ENCODE data around the gene PTK7.
"Not testable (repeated sequence)": the region's sequence is repeated elsewhere in the genome, so short reads cannot be mapped to it uniquely, and the experiment has no call there.

PTK7 gene

GRCh38 chr6:43130429-43130828 is 54.3 kb downstream of the PTK7 start:
- Histone ChIP-seq H3K4me1 (ENCODE audit: control insufficient read depth, insufficient read depth, low read length) (peaks cover 13% of the 10 kb centered on the region), H3K27ac (ENCODE audit: low read depth, low read length) (no peak overlapping the region), H3K36me3 (ENCODE audit: control insufficient read depth, insufficient read depth, low read length) (peaks cover 41% of the 10 kb centered on the region), H3K27me3 (ENCODE audit: control insufficient read depth, insufficient read depth, low read length) (no peaks in the 10 kb centered on the region), H3K9me3 (ENCODE audit: control insufficient read depth, insufficient read depth, low read depth, low read length) (no peaks in the 10 kb centered on the region), H3K9ac (ENCODE audit: low read length) (no peak overlapping the region), H3K4me3 (ENCODE audit: low read depth, low read length) (no peak overlapping the region)

GRCh38 chr6:43131379-43131778 is 55.3 kb downstream of the PTK7 start:
- H3K27ac ChIP-seq (ENCODE audit: low read depth, low read length); H3K4me1 ChIP-seq (ENCODE audit: control insufficient read depth, insufficient read depth, low read length); H3K27me3 ChIP-seq (ENCODE audit: control insufficient read depth, insufficient read depth, low read length); H3K4me3 ChIP-seq (ENCODE audit: low read depth, low read length); H3K9ac ChIP-seq (ENCODE audit: low read length); H3K9me3 ChIP-seq (ENCODE audit: control insufficient read depth, insufficient read depth, low read depth, low read length): not testable (repeated sequence)
- H3K36me3 ChIP-seq (ENCODE audit: control insufficient read depth, insufficient read depth, low read length) = peaks cover 44% of the 10 kb centered on the region

GRCh38 chr6:43138267-43138666 is 62.2 kb downstream of the PTK7 start:
- Histone ChIP-seq H3K36me3 (ENCODE audit: control insufficient read depth, insufficient read depth, low read length) (peaks cover 40% of the 10 kb centered on the region), H3K27ac (ENCODE audit: low read depth, low read length) (no peak overlapping the region), H3K27me3 (ENCODE audit: control insufficient read depth, insufficient read depth, low read length) (no peaks in the 10 kb centered on the region), H3K4me1 (ENCODE audit: control insufficient read depth, insufficient read depth, low read length) (peaks cover 6% of the 10 kb centered on the region), H3K9ac (ENCODE audit: low read length) (no peak overlapping the region), H3K4me3 (ENCODE audit: low read depth, low read length) (no peak overlapping the region), H3K9me3 (ENCODE audit: control insufficient read depth, insufficient read depth, low read depth, low read length) (no peaks in the 10 kb centered on the region)

GRCh38 chr6:43139973-43140372 is 63.9 kb downstream of the PTK7 start:
- H3K27me3 ChIP-seq (ENCODE audit: control insufficient read depth, insufficient read depth, low read length); H3K27ac ChIP-seq (ENCODE audit: low read depth, low read length); H3K4me1 ChIP-seq (ENCODE audit: control insufficient read depth, insufficient read depth, low read length); H3K9ac ChIP-seq (ENCODE audit: low read length); H3K4me3 ChIP-seq (ENCODE audit: low read depth, low read length); H3K9me3 ChIP-seq (ENCODE audit: control insufficient read depth, insufficient read depth, low read depth, low read length): not testable (repeated sequence)
- peaks cover 48% of the 10 kb centered on the region for H3K36me3 ChIP-seq (ENCODE audit: control insufficient read depth, insufficient read depth, low read length)

GRCh38 chr6:43141644-43142043 is 65.5 kb downstream of the PTK7 start:
- H3K27me3 ChIP-seq (ENCODE audit: control insufficient read depth, insufficient read depth, low read length) = no peaks in the 10 kb centered on the region
- no peak overlapping the region for H3K9ac ChIP-seq (ENCODE audit: low read length)
- H3K27ac ChIP-seq (ENCODE audit: low read depth, low read length) = no peak overlapping the region
- H3K9me3 ChIP-seq (ENCODE audit: control insufficient read depth, insufficient read depth, low read depth, low read length) = no peaks in the 10 kb centered on the region
- H3K4me1 ChIP-seq (ENCODE audit: control insufficient read depth, insufficient read depth, low read length) = peaks cover 10% of the 10 kb centered on the region
- H3K36me3 ChIP-seq (ENCODE audit: control insufficient read depth, insufficient read depth, low read length) = peaks cover 58% of the 10 kb centered on the region
- H3K4me3 ChIP-seq (ENCODE audit: low read depth, low read length) = no peak overlapping the region

GRCh38 chr6:43142101-43142500 is 66.0 kb downstream of the PTK7 start:
- Histone ChIP-seq H3K9me3 (ENCODE audit: control insufficient read depth, insufficient read depth, low read depth, low read length) (no peaks in the 10 kb centered on the region), H3K9ac (ENCODE audit: low read length) (no peak overlapping the region), H3K27ac (ENCODE audit: low read depth, low read length) (no peak overlapping the region), H3K36me3 (ENCODE audit: control insufficient read depth, insufficient read depth, low read length) (peaks cover 60% of the 10 kb centered on the region), H3K4me3 (ENCODE audit: low read depth, low read length) (no peak overlapping the region), H3K27me3 (ENCODE audit: control insufficient read depth, insufficient read depth, low read length) (no peaks in the 10 kb centered on the region), H3K4me1 (ENCODE audit: control insufficient read depth, insufficient read depth, low read length) (peaks cover 10% of the 10 kb centered on the region)

- Histone ChIP-seq H3K27me3 (ENCODE audit: control insufficient read depth, insufficient read depth, low read length) (no peaks in the 10 kb centered on the region), H3K36me3 (ENCODE audit: control insufficient read depth, insufficient read depth, low read length) (peaks cover 72% of the 10 kb centered on the region), H3K9ac (ENCODE audit: low read length) (no peak overlapping the region), H3K9me3 (ENCODE audit: control insufficient read depth, insufficient read depth, low read depth, low read length) (no peaks in the 10 kb centered on the region), H3K27ac (ENCODE audit: low read depth, low read length) (no peak overlapping the region), H3K4me1 (ENCODE audit: control insufficient read depth, insufficient read depth, low read length) (peaks cover 10% of the 10 kb centered on the region), H3K4me3 (ENCODE audit: low read depth, low read length) (no peak overlapping the region)
These were observed 67.4 kb downstream of the PTK7 start for GRCh38 chr6:43143235-43144128.

GRCh38 chr6:43144879-43145278 is 68.8 kb downstream of the PTK7 start:
- H3K4me3 ChIP-seq (ENCODE audit: low read depth, low read length) = no peak overlapping the region
- H3K27me3 ChIP-seq (ENCODE audit: control insufficient read depth, insufficient read depth, low read length) = no peaks in the 10 kb centered on the region
- peaks cover 10% of the 10 kb centered on the region for H3K4me1 ChIP-seq (ENCODE audit: control insufficient read depth, insufficient read depth, low read length)
- H3K27ac ChIP-seq (ENCODE audit: low read depth, low read length) = no peak overlapping the region
- no peak overlapping the region for H3K9ac ChIP-seq (ENCODE audit: low read length)
- H3K36me3 ChIP-seq (ENCODE audit: control insufficient read depth, insufficient read depth, low read length) = peaks cover 61% of the 10 kb centered on the region
- H3K9me3 ChIP-seq (ENCODE audit: control insufficient read depth, insufficient read depth, low read depth, low read length) = no peaks in the 10 kb centered on the region

- H3K9me3 ChIP-seq (ENCODE audit: control insufficient read depth, insufficient read depth, low read depth, low read length) = no peaks in the 10 kb centered on the region
- no peak overlapping the region for H3K9ac ChIP-seq (ENCODE audit: low read length)
- peaks cover 63% of the 10 kb centered on the region for H3K36me3 ChIP-seq (ENCODE audit: control insufficient read depth, insufficient read depth, low read length)
- no peak overlapping the region for H3K27ac ChIP-seq (ENCODE audit: low read depth, low read length)
- no peak overlapping the region for H3K4me3 ChIP-seq (ENCODE audit: low read depth, low read length)
- H3K4me1 ChIP-seq (ENCODE audit: control insufficient read depth, insufficient read depth, low read length) = peaks cover 10% of the 10 kb centered on the region
- no peaks in the 10 kb centered on the region for H3K27me3 ChIP-seq (ENCODE audit: control insufficient read depth, insufficient read depth, low read length)
These were observed 70.1 kb downstream of the PTK7 start for GRCh38 chr6:43146261-43146660.

GRCh38 chr6:43146709-43147688 is 70.9 kb downstream of the PTK7 start:
- Histone ChIP-seq H3K9ac (ENCODE audit: low read length) (no peak overlapping the region), H3K4me3 (ENCODE audit: low read depth, low read length) (no peak overlapping the region), H3K36me3 (ENCODE audit: control insufficient read depth, insufficient read depth, low read length) (peaks cover 56% of the 10 kb centered on the region), H3K27ac (ENCODE audit: low read depth, low read length) (no peak overlapping the region), H3K4me1 (ENCODE audit: control insufficient read depth, insufficient read depth, low read length) (peaks cover 10% of the 10 kb centered on the region), H3K27me3 (ENCODE audit: control insufficient read depth, insufficient read depth, low read length) (no peaks in the 10 kb centered on the region), H3K9me3 (ENCODE audit: control insufficient read depth, insufficient read depth, low read depth, low read length) (no peaks in the 10 kb centered on the region)

All from HUES6 (cell line).